Peyer's patch (tissue), 4 donors: ENCODE results near the gene FILIP1L.

ENCODE experiments used
- POLR2A ChIP-seq, 2 donors: fragments of 450-650 bp; IDR thresholded peaks; one replicate each; pipeline ENCODE4 v1.5.1; 2017; ENCODE audit warnings: antibody characterized with exemption in 2 of 2, mild to moderate bottlenecking in 2 of 2, moderate library complexity in 2 of 2
- TF ChIP-seq, protein P1 (sequence below), 6 experiments: fragments of 450-650 bp in 4 of 6; fragments of 200-600 bp in 2 of 6; sonication (generic) in 1 of 6; IDR thresholded peaks; one replicate each; pipeline ENCODE4 v1.5.1; 2017 to 2019; ENCODE audit warnings: antibody characterized with exemption in 6 of 6, mild to moderate bottlenecking in 3 of 6, moderate library complexity in 1 of 6

DNA sequence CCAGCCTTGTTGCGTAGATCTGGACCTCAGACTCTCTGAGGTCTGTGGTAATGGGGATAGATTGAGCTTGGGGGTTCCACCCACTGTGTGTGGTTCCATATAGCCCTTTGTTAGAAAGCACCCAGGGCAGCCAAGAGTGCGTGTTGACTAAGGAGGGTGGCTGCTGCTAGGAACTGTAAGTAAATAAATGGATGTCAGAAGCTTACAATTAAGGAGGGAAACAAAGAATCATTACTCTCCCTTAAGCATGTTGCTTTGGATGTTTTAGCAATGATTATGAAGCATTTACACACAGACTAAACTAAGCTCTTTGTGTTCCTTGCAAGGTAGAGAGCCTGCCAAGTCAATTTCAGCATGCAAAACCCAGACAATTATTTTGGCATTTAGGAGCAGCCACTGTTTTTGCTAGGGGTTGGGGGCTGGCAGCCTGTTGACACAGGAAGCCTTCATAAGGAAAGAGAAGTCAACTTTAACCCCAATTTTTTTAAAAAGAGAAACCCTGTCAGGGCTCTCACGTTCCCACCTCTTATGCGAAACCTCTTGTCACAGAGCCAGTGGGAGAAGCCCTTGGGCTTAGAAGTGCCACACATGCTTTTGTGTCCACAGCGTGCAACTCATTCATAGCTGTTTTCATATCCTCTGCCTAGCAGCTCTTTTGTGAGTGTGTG, 168.8 kb downstream of the FILIP1L start:
- TF ChIP-seq, protein P1, sequence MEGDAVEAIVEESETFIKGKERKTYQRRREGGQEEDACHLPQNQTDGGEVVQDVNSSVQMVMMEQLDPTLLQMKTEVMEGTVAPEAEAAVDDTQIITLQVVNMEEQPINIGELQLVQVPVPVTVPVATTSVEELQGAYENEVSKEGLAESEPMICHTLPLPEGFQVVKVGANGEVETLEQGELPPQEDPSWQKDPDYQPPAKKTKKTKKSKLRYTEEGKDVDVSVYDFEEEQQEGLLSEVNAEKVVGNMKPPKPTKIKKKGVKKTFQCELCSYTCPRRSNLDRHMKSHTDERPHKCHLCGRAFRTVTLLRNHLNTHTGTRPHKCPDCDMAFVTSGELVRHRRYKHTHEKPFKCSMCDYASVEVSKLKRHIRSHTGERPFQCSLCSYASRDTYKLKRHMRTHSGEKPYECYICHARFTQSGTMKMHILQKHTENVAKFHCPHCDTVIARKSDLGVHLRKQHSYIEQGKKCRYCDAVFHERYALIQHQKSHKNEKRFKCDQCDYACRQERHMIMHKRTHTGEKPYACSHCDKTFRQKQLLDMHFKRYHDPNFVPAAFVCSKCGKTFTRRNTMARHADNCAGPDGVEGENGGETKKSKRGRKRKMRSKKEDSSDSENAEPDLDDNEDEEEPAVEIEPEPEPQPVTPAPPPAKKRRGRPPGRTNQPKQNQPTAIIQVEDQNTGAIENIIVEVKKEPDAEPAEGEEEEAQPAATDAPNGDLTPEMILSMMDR (IDR thresholded peaks at IDR 0.05) = no peak
- TF ChIP-seq POLR2A (IDR thresholded peaks at IDR 0.05) = no peak
